ENCODE data around the gene HEBP2.

DNA sequence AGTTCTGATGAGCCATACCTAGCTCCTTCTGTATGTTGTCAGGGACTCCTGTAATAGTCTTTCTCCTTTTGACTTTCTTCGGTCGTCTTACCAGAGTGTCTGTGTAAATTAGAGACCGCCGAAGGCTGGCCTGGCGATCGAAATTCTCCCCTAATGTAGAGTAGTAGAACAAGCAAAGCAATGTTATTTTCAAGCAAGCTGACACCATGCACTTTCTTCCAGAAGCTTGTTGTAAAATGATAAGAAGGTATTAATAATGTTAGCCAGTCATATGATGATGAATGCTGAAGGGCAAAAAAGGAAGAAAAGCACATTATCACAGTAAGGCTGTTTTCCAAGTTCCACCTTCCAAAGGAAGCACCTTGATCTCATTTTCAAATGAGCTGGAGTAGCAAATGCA is 37.9 kb downstream of the HEBP2 start:
- TF ChIP-seq, protein P1, sequence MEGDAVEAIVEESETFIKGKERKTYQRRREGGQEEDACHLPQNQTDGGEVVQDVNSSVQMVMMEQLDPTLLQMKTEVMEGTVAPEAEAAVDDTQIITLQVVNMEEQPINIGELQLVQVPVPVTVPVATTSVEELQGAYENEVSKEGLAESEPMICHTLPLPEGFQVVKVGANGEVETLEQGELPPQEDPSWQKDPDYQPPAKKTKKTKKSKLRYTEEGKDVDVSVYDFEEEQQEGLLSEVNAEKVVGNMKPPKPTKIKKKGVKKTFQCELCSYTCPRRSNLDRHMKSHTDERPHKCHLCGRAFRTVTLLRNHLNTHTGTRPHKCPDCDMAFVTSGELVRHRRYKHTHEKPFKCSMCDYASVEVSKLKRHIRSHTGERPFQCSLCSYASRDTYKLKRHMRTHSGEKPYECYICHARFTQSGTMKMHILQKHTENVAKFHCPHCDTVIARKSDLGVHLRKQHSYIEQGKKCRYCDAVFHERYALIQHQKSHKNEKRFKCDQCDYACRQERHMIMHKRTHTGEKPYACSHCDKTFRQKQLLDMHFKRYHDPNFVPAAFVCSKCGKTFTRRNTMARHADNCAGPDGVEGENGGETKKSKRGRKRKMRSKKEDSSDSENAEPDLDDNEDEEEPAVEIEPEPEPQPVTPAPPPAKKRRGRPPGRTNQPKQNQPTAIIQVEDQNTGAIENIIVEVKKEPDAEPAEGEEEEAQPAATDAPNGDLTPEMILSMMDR (IDR thresholded peaks at IDR 0.05), result no peak
- TF ChIP-seq EP300 (IDR thresholded peaks at IDR 0.05), result no peak

All from sigmoid colon (tissue), 4 donors.